Gastroesophageal sphincter (tissue), 3 donors: Measurements from ENCODE around the gene IMMP2L.

Experiments
- POLR2AphosphoS5 ChIP-seq: sonication (generic); formaldehyde crosslinking; IDR thresholded peaks from one replicate; pipeline ENCODE4 v1.6.1; 2017; ENCODE audit warnings: antibody characterized with exemption
- TF ChIP-seq, protein P1 (sequence below), 4 experiments: fragments of 200-600 bp in 2 of 4; fragments of 450-650 bp in 2 of 4; sonication (generic) in 1 of 4; IDR thresholded peaks; one replicate each; pipeline ENCODE4 v1.5.1; 2017 to 2019; ENCODE audit warnings: antibody characterized with exemption in 4 of 4, mild to moderate bottlenecking in 2 of 4, moderate library complexity in 2 of 4

DNA sequence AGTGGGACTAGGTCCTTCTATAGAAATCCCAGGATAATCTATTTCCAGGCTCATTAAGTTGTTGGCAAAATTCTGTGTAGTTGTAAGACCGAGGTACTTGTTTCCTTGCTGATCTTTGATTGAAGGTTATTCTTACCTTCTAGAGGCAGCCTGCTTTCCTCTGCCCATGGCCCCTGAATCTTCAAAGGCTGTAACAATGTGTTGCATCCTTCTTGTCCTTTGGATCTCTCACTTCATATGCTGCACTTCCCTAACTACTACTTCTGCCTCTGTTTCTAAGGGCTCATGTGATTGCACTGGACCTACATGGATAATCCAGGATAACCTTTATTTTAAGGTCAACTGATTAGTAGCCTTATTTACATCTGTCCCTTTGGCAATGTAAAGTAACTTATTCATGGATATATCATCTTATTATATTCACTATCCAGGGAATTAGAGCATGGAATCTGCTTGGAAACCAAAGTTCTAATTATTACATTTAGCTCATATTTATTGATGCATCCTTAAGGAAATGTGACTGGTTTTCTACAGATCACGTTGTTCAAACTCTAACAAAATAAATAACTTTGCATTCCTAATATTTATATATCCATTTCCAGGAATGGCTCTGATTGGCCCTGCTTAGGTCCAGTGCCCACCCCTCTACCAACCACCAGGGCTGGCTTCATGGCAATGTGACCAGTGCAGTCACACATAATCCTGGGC, 85.6 kb downstream of the IMMP2L start:
- TF ChIP-seq, protein P1, sequence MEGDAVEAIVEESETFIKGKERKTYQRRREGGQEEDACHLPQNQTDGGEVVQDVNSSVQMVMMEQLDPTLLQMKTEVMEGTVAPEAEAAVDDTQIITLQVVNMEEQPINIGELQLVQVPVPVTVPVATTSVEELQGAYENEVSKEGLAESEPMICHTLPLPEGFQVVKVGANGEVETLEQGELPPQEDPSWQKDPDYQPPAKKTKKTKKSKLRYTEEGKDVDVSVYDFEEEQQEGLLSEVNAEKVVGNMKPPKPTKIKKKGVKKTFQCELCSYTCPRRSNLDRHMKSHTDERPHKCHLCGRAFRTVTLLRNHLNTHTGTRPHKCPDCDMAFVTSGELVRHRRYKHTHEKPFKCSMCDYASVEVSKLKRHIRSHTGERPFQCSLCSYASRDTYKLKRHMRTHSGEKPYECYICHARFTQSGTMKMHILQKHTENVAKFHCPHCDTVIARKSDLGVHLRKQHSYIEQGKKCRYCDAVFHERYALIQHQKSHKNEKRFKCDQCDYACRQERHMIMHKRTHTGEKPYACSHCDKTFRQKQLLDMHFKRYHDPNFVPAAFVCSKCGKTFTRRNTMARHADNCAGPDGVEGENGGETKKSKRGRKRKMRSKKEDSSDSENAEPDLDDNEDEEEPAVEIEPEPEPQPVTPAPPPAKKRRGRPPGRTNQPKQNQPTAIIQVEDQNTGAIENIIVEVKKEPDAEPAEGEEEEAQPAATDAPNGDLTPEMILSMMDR (IDR thresholded peaks at IDR 0.05), result no peak
- TF ChIP-seq POLR2AphosphoS5, result no peak
